A673 (cell line): ENCODE data around the gene TMC3. TPM values are rescaled to one million over a fixed set of nuclear protein-coding genes. Genes with fewer than 3 reads are reported as not detected.

Experiments used
- BruUV-seq: library from RNA; stranded (reverse); fragments of 400-500 nt; replicated peaks from 2 replicates; lab custom pipeline; 2021; lab: Mats Ljungman, UMichigan
- CTCF ChIA-PET: fragments of 300-600 bp; sonication (Branson Sonifier 250); formaldehyde crosslinking; loops from one replicate; lab custom pipeline; 2022; ENCODE audit warnings: antibody characterized with exemption; lab: Charles Lee
- POLR2A ChIA-PET: fragments of 300-600 bp; sonication (Branson Sonifier 250); formaldehyde crosslinking; loops from one replicate; lab custom pipeline; 2022; ENCODE audit warnings: antibody characterized with exemption; ENCODE audit not compliant: low non-redundant PET; lab: Charles Lee
- DNase-seq: peaks from one replicate; pipeline ENCODE4 v3.0.0-alpha.2; 2015; ENCODE audit warnings: low spot score
- H3K27ac ChIP-seq: fragments of 200-600 bp; sonication (generic); 2 replicates; pipeline ENCODE4 v1.5.1; 2016; ENCODE audit warnings: mixed run types, low read depth, mild to moderate bottlenecking, mixed read lengths, antibody characterized with exemption, low read length; ENCODE audit not compliant: poor library complexity, severe bottlenecking
- H3K27me3 ChIP-seq: fragments of 200-600 bp; sonication (generic); replicated peaks from 2 replicates; pipeline ENCODE4 v1.6.1; 2017; ENCODE audit warnings: mixed run types, low read depth, mild to moderate bottlenecking, mixed read lengths, antibody characterized with exemption, low read length; ENCODE audit not compliant: insufficient read depth, poor library complexity
- H3K36me3 ChIP-seq: fragments of 200-600 bp; sonication (generic); 2 replicates; pipeline ENCODE4 v1.6.1; 2016; ENCODE audit warnings: mixed run types, mild to moderate bottlenecking, mixed read lengths, antibody characterized with exemption, low read length; ENCODE audit not compliant: insufficient read depth, poor library complexity, severe bottlenecking
- H3K4me1 ChIP-seq: fragments of 200-600 bp; sonication (generic); 2 replicates; pipeline ENCODE4 v1.6.1; 2017; ENCODE audit warnings: mixed run types, mild to moderate bottlenecking, mixed read lengths, antibody characterized with exemption, low read length; ENCODE audit not compliant: insufficient read depth, poor library complexity, severe bottlenecking
- H3K4me3 ChIP-seq: fragments of 200-600 bp; sonication (generic); 2 replicates; pipeline ENCODE4 v1.5.1; 2016; ENCODE audit warnings: low read depth, mixed run types, mild to moderate bottlenecking, mixed read lengths, low read length; ENCODE audit not compliant: poor library complexity, severe bottlenecking
- H3K9me3 ChIP-seq: fragments of 200-600 bp; sonication (generic); 2 replicates; pipeline ENCODE4 v1.6.1; 2016; ENCODE audit warnings: mixed run types, low read depth, mild to moderate bottlenecking, mixed read lengths, antibody characterized with exemption, low read length; ENCODE audit not compliant: poor library complexity, severe bottlenecking
- EZH2 ChIP-seq: fragments of 200-600 bp; sonication (generic); IDR thresholded peaks from 2 replicates; pipeline ENCODE4 v1.6.1; 2017; ENCODE audit warnings: borderline replicate concordance, low read depth, mild to moderate bottlenecking, mixed read lengths, antibody characterized with exemption, low read length; ENCODE audit not compliant: poor library complexity, severe bottlenecking
- intact Hi-C: fragments of 100-400 bp; cut with micrococcal nuclease; formaldehyde crosslinking; loops from one replicate; pipeline ENCODE4 v1.10.0; 2022; ENCODE audit not compliant: unreplicated experiment
- total RNA-seq: library from RNA; stranded (reverse); gene quantifications from 2 replicates; pipeline ENCODE4 v1.2.3, GENCODE V29; 2021
- TF ChIP-seq, protein P1 (sequence below): fragments of 300-800, 200-600 bp; sonication (generic); conservative IDR thresholded peaks from 2 replicates; pipeline ENCODE4 v1.5.1; 2017; ENCODE audit warnings: low read depth, mild to moderate bottlenecking, antibody characterized with exemption, low read length, moderate library complexity, mixed read lengths

The TMC3 gene
- total RNA-seq, 1 experiment from 2014 or later = not detected

DNA sequence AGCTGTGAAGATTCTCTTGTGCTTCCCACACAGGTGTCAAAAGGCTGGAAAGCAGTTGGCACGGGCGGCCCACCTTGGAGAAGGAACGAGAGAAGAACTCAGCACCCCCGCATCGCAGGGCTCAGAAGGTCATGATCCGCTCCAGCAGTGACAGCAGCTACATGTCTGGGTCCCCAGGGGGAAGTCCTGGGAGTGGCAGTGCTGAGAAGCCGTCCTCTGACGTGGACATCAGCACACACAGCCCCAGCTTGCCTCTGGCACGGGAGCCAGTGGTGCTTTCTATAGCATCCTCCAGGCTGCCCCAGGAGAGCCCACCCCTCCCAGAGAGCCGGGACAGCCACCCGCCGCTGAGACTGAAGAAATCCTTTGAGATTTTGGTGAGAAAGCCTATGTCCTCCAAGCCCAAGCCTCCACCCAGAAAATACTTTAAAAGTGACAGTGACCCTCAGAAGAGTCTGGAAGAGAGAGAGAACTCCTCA lies 81.5 kb downstream of the TMC3 start:
- BruUV-seq = no TSS peak
- no peak overlapping the region for H3K4me3 ChIP-seq
- no peaks in the 10 kb centered on the region for H3K36me3 ChIP-seq
- ChIA-PET CTCF (no interaction called here), POLR2A (no interaction called here)
- TF ChIP-seq, protein P1, sequence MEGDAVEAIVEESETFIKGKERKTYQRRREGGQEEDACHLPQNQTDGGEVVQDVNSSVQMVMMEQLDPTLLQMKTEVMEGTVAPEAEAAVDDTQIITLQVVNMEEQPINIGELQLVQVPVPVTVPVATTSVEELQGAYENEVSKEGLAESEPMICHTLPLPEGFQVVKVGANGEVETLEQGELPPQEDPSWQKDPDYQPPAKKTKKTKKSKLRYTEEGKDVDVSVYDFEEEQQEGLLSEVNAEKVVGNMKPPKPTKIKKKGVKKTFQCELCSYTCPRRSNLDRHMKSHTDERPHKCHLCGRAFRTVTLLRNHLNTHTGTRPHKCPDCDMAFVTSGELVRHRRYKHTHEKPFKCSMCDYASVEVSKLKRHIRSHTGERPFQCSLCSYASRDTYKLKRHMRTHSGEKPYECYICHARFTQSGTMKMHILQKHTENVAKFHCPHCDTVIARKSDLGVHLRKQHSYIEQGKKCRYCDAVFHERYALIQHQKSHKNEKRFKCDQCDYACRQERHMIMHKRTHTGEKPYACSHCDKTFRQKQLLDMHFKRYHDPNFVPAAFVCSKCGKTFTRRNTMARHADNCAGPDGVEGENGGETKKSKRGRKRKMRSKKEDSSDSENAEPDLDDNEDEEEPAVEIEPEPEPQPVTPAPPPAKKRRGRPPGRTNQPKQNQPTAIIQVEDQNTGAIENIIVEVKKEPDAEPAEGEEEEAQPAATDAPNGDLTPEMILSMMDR = no peak
- TF ChIP-seq EZH2 = no peak
- H3K27ac ChIP-seq = no peak overlapping the region
- no peaks in the 10 kb centered on the region for H3K27me3 ChIP-seq
- DNase-seq = no peak
- intact Hi-C loops = no loop called here
- no peaks in the 10 kb centered on the region for H3K9me3 ChIP-seq
- peaks cover 17% of the 10 kb centered on the region for H3K4me1 ChIP-seq

DNA sequence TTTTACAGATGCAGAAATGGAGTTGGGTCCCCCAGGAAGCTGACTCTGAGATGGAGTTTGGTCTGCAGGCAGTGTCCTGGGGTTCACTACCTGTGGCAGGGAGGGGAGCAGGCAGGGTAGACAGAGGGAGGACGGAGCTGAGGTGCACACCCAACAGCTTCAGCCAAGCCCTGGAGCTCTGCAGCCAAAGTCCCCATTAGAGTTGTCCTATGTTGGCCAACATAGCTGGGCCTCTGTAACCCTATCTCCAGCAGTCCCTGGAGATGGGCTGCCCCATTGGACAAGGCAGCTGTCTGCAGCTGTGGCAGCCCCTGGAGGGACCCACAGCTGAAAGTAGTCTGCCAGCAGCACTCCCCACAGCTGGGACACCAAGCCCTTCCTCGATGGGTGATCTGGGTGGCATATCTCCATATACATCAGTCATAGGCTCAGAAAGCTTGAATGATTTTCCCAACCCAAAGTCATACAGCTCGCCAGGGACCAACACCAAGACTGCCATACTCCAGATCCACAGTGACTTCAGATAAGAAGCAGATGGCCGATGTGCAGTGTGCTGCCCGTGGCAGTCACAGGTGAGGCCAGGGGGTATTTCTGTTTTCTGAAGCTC lies 82.0 kb downstream of the TMC3 start:
- Histone ChIP-seq H3K27me3 (no peaks in the 10 kb centered on the region), H3K27ac (no peak overlapping the region), H3K4me1 (peaks cover 13% of the 10 kb centered on the region), H3K36me3 (no peaks in the 10 kb centered on the region), H3K4me3 (no peak overlapping the region), H3K9me3 (no peaks in the 10 kb centered on the region)
- ChIA-PET CTCF (no interaction called here), POLR2A (no interaction called here)
- BruUV-seq = no TSS peak
- no peak for DNase-seq
- TF ChIP-seq, protein P1 = no peak
- TF ChIP-seq EZH2 = no peak
- intact Hi-C loops = no loop called here

DNA sequence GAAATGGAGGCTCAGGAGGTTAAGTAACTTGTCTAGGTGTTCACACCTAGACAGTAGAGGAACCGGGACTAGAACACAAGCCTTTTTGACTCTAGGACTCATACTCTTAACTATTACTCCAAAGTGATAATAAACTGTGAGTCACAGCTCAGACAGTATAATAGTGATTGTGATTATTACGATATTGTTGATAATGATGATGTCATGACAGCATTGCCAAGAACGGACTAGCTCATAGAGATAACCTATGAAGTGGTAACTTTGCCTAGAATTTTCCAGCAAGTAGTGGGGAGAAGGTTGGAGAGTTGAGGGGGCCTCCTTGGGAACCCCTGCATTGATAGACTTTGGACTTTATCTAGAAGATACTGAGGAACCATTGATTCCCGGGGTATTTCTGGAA lies 84.1 kb downstream of the TMC3 start:
- CTCF ChIA-PET = no interaction called here
- no peaks in the 10 kb centered on the region for H3K4me1 ChIP-seq
- intact Hi-C loops = no loop called here
- H3K27ac ChIP-seq = no peak overlapping the region
- H3K27me3 ChIP-seq = no peaks in the 10 kb centered on the region
- no peaks in the 10 kb centered on the region for H3K9me3 ChIP-seq
- BruUV-seq = no TSS peak
- H3K36me3 ChIP-seq = no peaks in the 10 kb centered on the region
- TF ChIP-seq EZH2 = no peak
- TF ChIP-seq, protein P1 = no peak
- POLR2A ChIA-PET = no interaction called here
- H3K4me3 ChIP-seq = no peak overlapping the region
- DNase-seq = no peak
